Measurements from ENCODE around the gene OR5D16.
"Not testable (repeated sequence)": the region's sequence is repeated elsewhere in the genome, so short reads cannot be mapped to it uniquely, and the experiment has no call there.

Gene OR5D16

DNA sequence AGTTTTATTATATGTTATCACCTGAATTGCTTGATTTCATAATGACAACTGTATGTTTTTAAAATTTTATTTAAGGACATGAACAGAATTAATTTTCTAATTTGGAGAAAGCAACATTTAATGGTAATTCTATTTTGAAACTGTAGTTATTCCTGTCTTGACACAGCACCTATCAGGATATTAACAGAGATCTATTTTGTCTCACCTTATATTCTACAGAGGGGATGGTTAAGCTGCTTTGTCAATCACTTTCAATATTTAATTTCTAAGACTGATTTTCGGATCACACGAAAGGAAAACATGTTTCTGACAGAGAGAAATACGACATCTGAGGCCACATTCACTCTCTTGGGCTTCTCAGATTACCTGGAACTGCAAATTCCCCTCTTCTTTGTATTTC lies at the start of gene OR5D16:
Gene OR5D16, plus strand, starts transcription at position 301 of the 400 bp plus-strand sequence. Its CDS starts 0 bp downstream, at position 301.
- no peak for DNase-seq

GRCh38 chr11:55791606-55792005 lies 46.9 kb upstream of the OR5D16 start:
- DNase-seq = no peak

- no peak for DNase-seq
Observed at GRCh38 chr11:55793321-55793720, 45.2 kb upstream of the OR5D16 start.

DNA sequence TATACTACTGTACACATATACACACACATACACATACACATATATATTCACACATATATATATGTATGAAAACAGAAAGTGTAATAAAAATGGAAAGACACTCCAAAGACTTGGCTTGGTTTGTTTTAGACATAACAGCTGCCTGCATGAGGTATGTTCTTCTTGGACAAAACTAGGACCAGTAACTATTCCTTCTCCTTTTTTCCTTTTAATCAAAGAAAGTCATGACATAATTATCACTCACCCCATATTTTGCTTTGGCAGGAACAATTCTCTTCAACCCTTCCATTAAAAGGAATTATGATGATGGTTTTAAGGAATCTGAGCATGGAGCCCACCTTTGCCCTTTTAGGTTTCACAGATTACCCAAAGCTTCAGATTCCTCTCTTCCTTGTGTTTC lies 43.3 kb upstream of the OR5D16 start, which contains the start of gene OR5D14:
Gene OR5D14, plus strand, starts transcription at position 301 of the 400 bp plus-strand sequence. Its CDS starts 0 bp downstream, at position 301.
- DNase-seq = no peak

- DNase-seq = no peak
Observed at GRCh38 chr11:55806248-55806647, 32.3 kb upstream of the OR5D16 start.

DNA sequence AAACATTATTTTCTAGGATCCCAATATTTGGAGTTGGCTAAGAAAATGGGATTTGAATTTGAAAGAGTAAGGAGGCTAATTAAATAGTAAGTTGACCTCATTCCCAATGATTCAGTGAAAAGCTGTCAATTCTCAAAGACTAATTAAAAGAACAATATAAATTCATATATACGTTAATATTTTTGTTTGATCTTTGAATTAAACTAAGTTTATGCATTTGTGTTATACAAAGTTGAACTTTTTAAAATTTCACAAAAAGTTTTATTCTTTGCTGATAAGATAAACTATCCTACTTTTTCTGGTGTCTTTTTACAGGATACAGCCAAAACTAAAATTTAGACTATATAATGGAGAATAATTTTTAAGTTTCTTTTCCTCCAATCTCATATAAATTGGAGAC lies 27.5 kb upstream of the OR5D16 start, which contains the start of gene OR5L1:
Gene OR5L1, plus strand, starts transcription at position 301 of the 400 bp plus-strand sequence. CDS start 100 bp downstream, outside the sequence.
- DNase-seq = no peak

DNA sequence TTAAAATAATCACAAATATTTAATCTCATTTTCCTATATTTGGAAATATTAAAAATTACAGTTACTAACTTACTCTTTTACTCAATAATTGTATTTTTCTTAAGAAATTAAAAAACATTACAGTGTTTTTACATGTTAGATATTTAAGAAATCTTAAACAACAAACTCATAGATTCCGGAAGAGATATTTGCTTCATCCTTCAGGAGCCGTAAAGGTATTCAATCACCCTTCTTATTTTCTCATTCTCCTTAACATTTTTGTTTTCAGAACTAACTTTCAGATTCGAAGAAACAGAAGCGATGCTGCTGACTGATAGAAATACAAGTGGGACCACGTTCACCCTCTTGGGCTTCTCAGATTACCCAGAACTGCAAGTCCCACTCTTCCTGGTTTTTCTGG lies 19.2 kb upstream of the OR5D16 start, which contains the start of gene OR5D18:
Gene OR5D18, plus strand, starts transcription at position 301 of the 400 bp plus-strand sequence. Its CDS starts 0 bp downstream, at position 301.
- no peak for DNase-seq

- no peak for DNase-seq
Observed at GRCh38 chr11:55826919-55827318, 11.6 kb upstream of the OR5D16 start, which contains the start of gene OR5L2. Gene OR5L2 (plus strand): TSS chr11:55827219. CDS start chr11:55827219, 0 bp downstream.

DNA sequence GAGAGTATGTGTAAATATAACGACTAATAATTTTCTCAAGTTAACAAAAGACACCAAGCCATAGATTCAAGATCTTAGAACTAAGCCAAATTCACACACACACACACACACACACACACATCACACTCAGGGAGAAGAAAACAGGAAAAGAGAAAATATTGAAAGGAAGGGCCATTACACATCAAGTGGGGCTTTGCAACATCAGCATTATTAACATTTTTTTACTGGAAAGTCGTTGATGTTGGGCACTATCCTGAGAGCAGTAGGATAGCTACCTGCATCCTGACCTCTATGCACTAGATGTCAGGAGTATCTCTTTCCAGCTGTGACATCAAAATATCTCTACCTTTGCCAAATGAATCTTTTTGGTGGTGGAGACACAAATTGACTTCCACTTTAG lies 8.9 kb downstream of the OR5D16 start:
- no peak for DNase-seq

DNA sequence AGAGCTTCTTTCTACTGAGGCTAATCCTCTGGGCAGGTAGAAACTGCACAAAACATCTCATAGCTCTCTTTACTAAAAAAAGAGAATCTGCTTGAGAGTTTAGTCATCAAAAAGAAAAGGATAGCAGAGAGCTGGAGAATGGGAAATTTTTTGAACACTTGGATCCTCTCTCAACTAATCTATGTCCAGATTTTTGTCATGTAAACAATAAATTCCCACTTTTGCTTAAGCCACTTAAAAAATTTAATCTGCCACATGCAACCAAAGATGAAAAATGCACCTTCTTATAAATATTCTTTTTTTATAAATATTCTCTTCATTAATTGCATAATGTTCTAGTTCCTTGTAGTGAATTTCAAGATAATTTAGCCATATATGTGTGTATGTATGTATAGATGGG lies 10.5 kb downstream of the OR5D16 start:
- DNase-seq = no peak

DNA sequence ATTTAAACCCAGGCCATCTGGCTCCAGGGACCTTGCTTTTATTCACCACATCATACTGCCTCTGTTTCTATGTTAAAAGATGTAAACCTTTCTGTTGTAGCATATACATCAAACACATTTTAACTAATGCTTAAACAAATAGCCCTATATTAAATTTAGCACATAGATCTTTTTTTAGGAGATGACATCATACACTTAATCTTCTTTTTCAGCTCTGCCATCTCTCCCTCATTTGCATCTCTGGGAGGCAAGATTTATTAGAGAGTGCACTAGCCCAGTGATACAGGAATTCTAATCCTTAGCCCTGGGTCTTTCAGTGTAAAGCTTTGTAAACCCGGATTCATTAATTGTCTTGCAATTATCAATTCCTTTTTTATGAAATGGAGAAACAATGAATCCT lies 13.6 kb downstream of the OR5D16 start:
- no peak for DNase-seq

DNA sequence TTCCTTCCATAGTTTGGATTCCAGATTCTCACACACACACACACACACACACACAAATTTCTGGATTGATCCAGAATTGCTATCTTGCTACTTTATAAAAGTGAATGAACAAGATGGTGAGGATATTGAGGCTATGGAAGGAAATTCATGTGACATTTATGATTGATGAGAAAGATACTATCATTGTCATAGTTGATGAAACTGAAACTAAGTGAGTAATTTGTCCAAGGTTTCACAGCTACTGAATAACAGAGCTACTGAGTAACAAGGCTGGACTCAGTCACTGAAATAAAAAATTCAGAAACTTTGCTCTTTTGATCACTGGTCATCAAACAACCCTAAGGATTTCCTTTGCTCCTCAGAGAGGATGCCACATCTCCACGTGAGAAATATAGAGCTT lies 16.2 kb downstream of the OR5D16 start:
- no peak for DNase-seq

GRCh38 chr11:55867354-55867753 lies 28.8 kb downstream of the OR5D16 start:
- not testable (repeated sequence) for DNase-seq

DNA sequence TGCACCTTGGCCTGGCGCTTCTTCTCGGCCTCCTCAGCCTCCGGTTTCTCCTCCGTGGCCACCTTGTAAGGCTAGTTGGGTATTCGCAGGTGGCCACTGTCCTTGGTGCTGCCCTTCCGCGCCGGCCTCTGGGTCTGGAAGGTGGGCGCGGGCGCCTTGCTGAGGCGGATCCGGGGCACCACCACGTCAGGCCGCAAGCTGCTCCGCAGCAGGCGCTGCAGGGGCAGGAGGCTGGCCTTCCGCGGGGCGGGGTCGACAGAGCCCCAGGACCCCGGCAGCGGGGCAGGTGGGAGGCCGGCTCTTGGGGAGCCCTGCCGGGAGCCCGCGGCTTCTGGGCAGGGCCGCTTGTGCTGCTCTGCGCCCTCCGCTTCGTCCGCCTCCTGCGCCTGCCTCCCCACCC lies 34.2 kb downstream of the OR5D16 start:
- DNase-seq = not testable (repeated sequence)

DNA sequence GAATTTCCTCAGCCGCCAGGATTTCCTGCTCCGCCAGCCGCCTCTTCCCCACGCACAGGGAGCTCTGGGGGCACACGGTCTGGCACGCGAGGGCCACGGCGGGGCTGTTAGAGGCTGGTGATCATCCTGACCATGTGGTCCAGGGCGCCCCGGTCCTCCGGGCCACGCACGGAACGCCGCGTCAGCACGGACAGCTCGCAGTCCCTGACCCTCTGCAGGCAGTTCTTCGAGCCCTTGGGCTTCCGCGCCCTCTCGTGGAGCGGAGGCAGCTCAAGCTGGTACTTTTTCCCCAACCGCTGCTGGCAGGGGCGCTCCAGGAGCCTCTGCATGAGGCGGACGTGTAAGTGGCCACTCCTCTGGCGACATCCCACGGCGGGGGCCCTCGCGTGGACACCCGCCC lies 34.6 kb downstream of the OR5D16 start:
- DNase-seq = not testable (repeated sequence)

DNA sequence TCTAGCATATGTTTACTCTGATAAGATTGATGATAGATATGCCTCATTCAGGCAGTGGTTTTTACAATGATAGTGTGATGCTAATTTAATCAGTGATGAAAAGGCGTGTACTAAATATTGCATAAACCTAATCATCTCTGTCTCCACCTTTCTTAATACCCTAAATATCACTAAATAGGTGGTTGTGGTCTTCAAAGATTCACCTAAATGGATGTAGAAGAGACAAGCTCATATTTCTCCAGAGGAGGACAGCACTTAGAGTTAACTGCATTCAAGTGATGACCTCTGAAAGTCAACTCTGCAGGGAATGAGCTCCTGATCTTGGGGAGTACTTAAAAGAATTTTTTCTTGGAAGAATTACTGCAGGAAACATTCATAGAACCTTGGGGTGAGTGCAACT lies 44.4 kb downstream of the OR5D16 start, which contains the start of gene TRIM51:
Gene TRIM51, plus strand, starts transcription at position 301 of the 400 bp plus-strand sequence. CDS start 2,132 bp downstream, outside the sequence.
- not testable (repeated sequence) for DNase-seq

DNA sequence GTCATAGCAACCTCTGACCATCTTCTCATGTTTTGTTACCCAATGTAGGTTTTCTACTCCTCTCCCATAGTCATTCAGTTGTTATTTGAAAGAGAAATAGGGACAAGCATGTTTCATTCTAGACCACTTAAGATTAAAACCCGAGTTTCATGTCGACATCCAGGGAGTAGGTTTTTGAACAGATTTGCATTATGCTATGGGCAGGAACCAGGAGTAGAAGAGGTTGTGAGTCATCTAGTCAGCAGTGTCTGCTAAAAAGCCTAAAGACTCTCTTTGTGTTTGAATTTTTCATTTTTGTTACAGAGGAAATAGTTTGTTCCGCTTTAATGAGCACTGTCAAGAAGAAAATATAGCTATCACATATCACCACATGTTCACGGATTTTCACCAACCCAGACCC lies 46.4 kb downstream of the OR5D16 start:
- DNase-seq = not testable (repeated sequence)

GRCh38 chr11:55885481-55885880 lies 46.9 kb downstream of the OR5D16 start:
- not testable (repeated sequence) for DNase-seq
